GM18499 (cell line): ENCODE results near the gene SLC7A8.

Experiments used
- ATAC-seq: cut with Tn5 transposase; IDR thresholded peaks from one replicate; pipeline ENCODE4 v1.9.1; 2021; ENCODE audit warnings: moderate number of reproducible peaks; ENCODE audit not compliant: insufficient read depth, unreplicated experiment

The SLC7A8 gene

GRCh38 chr14:23076785-23077408, 106.6 kb downstream of the SLC7A8 start:
- ATAC-seq, result no peak
